Activated CD4-positive, alpha-beta T cell treated with anti-CD3 and anti-CD28 coated beads for 36 hours (primary cell): Measurements from ENCODE around the gene PIK3CG. TPM values are rescaled to one million over a fixed set of nuclear protein-coding genes. Genes with fewer than 3 reads are reported as not detected.

Experiments used
- ATAC-seq: fragments of 200-7000 bp; cut with Tn5 transposase; one replicate; pipeline ENCODE4 v1.10.0; 2021; ENCODE audit warnings: mild to moderate bottlenecking, moderate library complexity
- CTCF ChIA-PET: fragments of 350-600 bp; sonication (Branson Sonifier 250); formaldehyde crosslinking; loops from one replicate; lab custom pipeline; 2021; ENCODE audit warnings: antibody characterized with exemption; lab: Charles Lee
- POLR2A ChIA-PET: fragments of 350-600 bp; sonication (Branson Sonifier 250); formaldehyde crosslinking; loops from one replicate; lab custom pipeline; 2021; ENCODE audit warnings: antibody characterized with exemption, inconsistent platforms; lab: Charles Lee
- DNase-seq: peaks from one replicate; pipeline ENCODE4 v3.0.0-alpha.2; 2020
- H3K27ac Mint-ChIP-seq: one replicate; pipeline ENCODE4 v1.8.0; 2021; ENCODE audit warnings: mixed read lengths
- H3K27me3 Mint-ChIP-seq: one replicate; pipeline ENCODE4 v1.8.0; 2021; ENCODE audit warnings: mixed read lengths
- H3K36me3 Mint-ChIP-seq: one replicate; pipeline ENCODE4 v1.8.0; 2021; ENCODE audit warnings: low read depth, mixed read lengths
- H3K4me1 Mint-ChIP-seq: one replicate; pipeline ENCODE4 v1.8.0; 2021; ENCODE audit warnings: mixed read lengths
- H3K4me3 Mint-ChIP-seq: one replicate; pipeline ENCODE4 v1.8.0; 2021; ENCODE audit warnings: mild to moderate bottlenecking, moderate library complexity, mixed read lengths
- H3K9me3 Mint-ChIP-seq: one replicate; pipeline ENCODE4 v1.8.0; 2021; ENCODE audit warnings: low read depth, mixed read lengths
- intact Hi-C, 2 experiments: fragments of 100-400 bp; cut with DNase I in 1 of 2; cut with micrococcal nuclease in 1 of 2; formaldehyde crosslinking; loops; one replicate each; pipeline versions ENCODE4 v1.14.2 to v1.15.1; 2022 to 2024; cut with DNase I, micrococcal nuclease
- total RNA-seq, 2 experiments: library from RNA; stranded (reverse); gene quantifications; one replicate each; pipeline ENCODE4 v1.2.3, GENCODE V29; 2021

Gene PIK3CG
- total RNA-seq, 2 experiments from 2014 or later: 9.9 to 14.3 TPM

GRCh38 chr7:106870983-106871410, 5.9 kb downstream of the PIK3CG start:
- intact Hi-C loops: loop anchor here (1.0 to 10.0 kb wide), 4 partner anchors 16 to 1062 kb away; partner anchors contain the start of gene CCDC71L (in 1 of the 2)
- ChIA-PET CTCF (interaction anchor here (0.7 to 0.8 kb wide), 2 partner anchors 57 to 210 kb away, joined by 3 to 5 read pairs; partner anchors contain the start of gene CCDC71L), POLR2A (interaction anchor here (0.6 to 1.0 kb wide), 2 partner anchors 15 to 298 kb away, joined by 3 read pairs; no protein-coding TSS in a partner anchor)
- Mint-ChIP-seq H3K4me3 (no peak overlapping the region), H3K4me1 (peaks cover 72% of the 10 kb centered on the region), H3K9me3 (peaks cover 7% of the 10 kb centered on the region), H3K27ac (no peak overlapping the region), H3K27me3 (no peaks in the 10 kb centered on the region), H3K36me3 (peaks cover 76% of the 10 kb centered on the region)
- ATAC-seq (peak; percentile 82), DNase-seq (no peak)

DNA sequence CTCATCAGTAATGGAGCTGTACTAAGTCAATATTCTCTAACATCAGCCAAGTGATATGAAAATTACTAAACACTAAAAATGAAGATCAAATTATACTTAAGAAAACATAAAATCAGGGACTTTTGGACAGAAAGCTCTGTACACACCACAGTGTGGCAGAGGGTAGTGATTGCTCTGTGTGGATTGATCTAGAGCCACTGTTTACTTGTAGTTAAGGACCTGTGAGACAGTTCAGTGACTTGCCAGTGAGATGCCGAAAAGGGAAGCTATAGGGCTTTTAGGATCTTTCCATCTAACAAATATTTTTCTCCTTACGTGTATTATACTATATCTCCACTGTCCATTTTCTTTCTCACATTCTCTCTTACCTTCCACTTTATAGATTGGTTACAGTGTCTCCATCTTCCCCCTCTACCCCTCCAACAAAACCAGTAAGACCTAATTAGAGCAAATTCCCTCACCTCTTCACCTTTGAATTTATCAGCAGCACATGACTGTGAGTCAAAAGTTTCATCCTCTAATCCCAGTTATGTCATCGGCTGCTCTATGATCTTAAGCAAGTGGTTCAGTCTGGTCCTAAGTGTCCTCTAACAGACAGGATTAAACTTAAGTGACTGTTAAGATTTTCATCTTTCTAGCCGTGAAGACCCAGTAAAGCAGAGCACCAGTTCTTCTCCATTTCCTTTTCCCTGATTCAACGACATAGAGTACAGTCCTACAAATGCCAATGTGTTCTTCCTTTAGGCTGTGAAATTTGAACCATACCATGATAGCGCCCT, 6.9 kb downstream of the PIK3CG start:
- POLR2A ChIA-PET: no interaction called here
- H3K27me3 Mint-ChIP-seq: no peaks in the 10 kb centered on the region
- CTCF ChIA-PET: no interaction called here
- H3K4me3 Mint-ChIP-seq: peak overlapping the region; percentile 2
- peaks cover 79% of the 10 kb centered on the region for H3K36me3 Mint-ChIP-seq
- no peak for DNase-seq
- H3K4me1 Mint-ChIP-seq: peaks cover 66% of the 10 kb centered on the region
- intact Hi-C loops: loop anchor here (1.0 to 10.0 kb wide), 4 partner anchors 15 to 1063 kb away; partner anchors contain the start of gene CCDC71L (in 1 of the 2)
- H3K9me3 Mint-ChIP-seq: peaks cover 7% of the 10 kb centered on the region
- peak; percentile 21 for ATAC-seq
- H3K27ac Mint-ChIP-seq: peak overlapping the region; percentile 7

DNA sequence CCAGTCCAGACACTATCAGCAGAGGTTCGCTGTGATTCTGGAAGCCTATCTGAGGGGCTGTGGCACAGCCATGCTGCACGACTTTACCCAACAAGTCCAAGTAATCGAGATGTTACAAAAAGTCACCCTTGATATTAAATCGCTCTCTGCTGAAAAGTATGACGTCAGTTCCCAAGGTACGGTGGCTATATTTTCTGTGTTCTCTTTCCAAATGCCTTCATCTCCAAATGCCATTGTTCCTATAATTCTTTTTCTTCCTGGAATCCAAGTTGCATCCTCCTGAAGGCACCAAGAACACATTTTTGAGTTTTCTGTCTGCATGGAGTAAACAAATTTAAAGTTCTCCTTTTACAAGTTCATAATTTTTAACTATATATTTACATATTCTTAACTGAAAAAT, 7.7 kb downstream of the PIK3CG start:
- ChIA-PET POLR2A (no interaction called here), CTCF (no interaction called here)
- peaks cover 7% of the 10 kb centered on the region for H3K9me3 Mint-ChIP-seq
- DNase-seq (no peak), ATAC-seq (no peak)
- peaks cover 78% of the 10 kb centered on the region for H3K36me3 Mint-ChIP-seq
- no peak overlapping the region for H3K4me3 Mint-ChIP-seq
- no peaks in the 10 kb centered on the region for H3K27me3 Mint-ChIP-seq
- H3K27ac Mint-ChIP-seq: no peak overlapping the region
- H3K4me1 Mint-ChIP-seq: peaks cover 68% of the 10 kb centered on the region
- intact Hi-C loops: loop anchor here in 1 of 2 experiments (10.0 kb wide), 1 partner anchor 208 kb away; the partner anchor contains the start of gene CCDC71L

DNA sequence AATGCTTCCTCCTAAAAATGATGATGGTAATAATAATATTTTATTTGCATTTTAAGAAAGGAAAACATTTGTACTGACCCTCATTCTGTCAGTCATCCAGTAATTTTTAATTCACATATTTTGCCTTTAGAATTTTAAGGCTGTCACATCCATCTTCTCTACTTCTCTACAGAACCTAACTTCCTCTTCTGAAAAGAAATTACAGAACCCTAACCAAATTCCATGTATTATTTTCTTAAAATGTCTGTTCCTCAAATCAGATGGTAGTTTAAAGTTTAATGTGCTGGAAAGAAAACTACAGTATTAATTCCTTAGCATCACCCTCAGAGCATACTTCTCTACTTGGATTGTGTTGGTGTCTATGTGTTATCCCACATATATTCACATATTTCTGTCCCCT, 9.0 kb downstream of the PIK3CG start:
- peaks cover 70% of the 10 kb centered on the region for H3K4me1 Mint-ChIP-seq
- POLR2A ChIA-PET: no interaction called here
- no peak overlapping the region for H3K27ac Mint-ChIP-seq
- intact Hi-C loops: loop anchor here in 1 of 2 experiments (10.0 kb wide), 1 partner anchor 209 kb away; the partner anchor contains the start of gene CCDC71L
- CTCF ChIA-PET: interaction anchor here (1.2 kb wide), 1 partner anchor 43 kb away, joined by 3 read pairs; no protein-coding TSS in a partner anchor
- no peaks in the 10 kb centered on the region for H3K27me3 Mint-ChIP-seq
- no peak for ATAC-seq
- peaks cover 76% of the 10 kb centered on the region for H3K36me3 Mint-ChIP-seq
- peaks cover 4% of the 10 kb centered on the region for H3K9me3 Mint-ChIP-seq
- DNase-seq: no peak
- no peak overlapping the region for H3K4me3 Mint-ChIP-seq

- ChIA-PET POLR2A (no interaction called here), CTCF (interaction anchor here (1.2 kb wide), 1 partner anchor 41 kb away, joined by 3 read pairs; no protein-coding TSS in a partner anchor)
- Mint-ChIP-seq H3K4me3 (no peak overlapping the region), H3K27me3 (no peaks in the 10 kb centered on the region), H3K4me1 (peaks cover 66% of the 10 kb centered on the region), H3K27ac (no peak overlapping the region), H3K36me3 (peaks cover 73% of the 10 kb centered on the region), H3K9me3 (peaks cover 4% of the 10 kb centered on the region)
- intact Hi-C loops: loop anchor here in 1 of 2 experiments (10.0 kb wide), 1 partner anchor 211 kb away; the partner anchor contains the start of gene CCDC71L
- no peak for DNase-seq
- no peak for ATAC-seq
These were observed 10.4 kb downstream of the PIK3CG start for GRCh38 chr7:106875508-106875907.

GRCh38 chr7:106878748-106879439, 13.8 kb downstream of the PIK3CG start:
- H3K27me3 Mint-ChIP-seq: no peaks in the 10 kb centered on the region
- ChIA-PET CTCF (no interaction called here), POLR2A (no interaction called here)
- intact Hi-C loops: loop anchor here in 1 of 2 experiments (10.0 kb wide), 1 partner anchor 214 kb away; the partner anchor contains the start of gene CCDC71L
- peaks cover 70% of the 10 kb centered on the region for H3K36me3 Mint-ChIP-seq
- H3K9me3 Mint-ChIP-seq: peaks cover 4% of the 10 kb centered on the region
- no peak overlapping the region for H3K27ac Mint-ChIP-seq
- peaks cover 40% of the 10 kb centered on the region for H3K4me1 Mint-ChIP-seq
- DNase-seq (no peak), ATAC-seq (peak; percentile 78)
- H3K4me3 Mint-ChIP-seq: peak overlapping the region; percentile 16

GRCh38 chr7:106881984-106882383, 16.9 kb downstream of the PIK3CG start:
- no peaks in the 10 kb centered on the region for H3K9me3 Mint-ChIP-seq
- CTCF ChIA-PET: interaction anchor here (1.5 kb wide), 1 partner anchor 9 kb away, joined by 3 read pairs; no protein-coding TSS in a partner anchor
- DNase-seq (no peak), ATAC-seq (no peak)
- POLR2A ChIA-PET: no interaction called here
- peaks cover 68% of the 10 kb centered on the region for H3K36me3 Mint-ChIP-seq
- H3K27me3 Mint-ChIP-seq: no peaks in the 10 kb centered on the region
- peaks cover 36% of the 10 kb centered on the region for H3K4me1 Mint-ChIP-seq
- intact Hi-C loops: no loop called here
- no peak overlapping the region for H3K4me3 Mint-ChIP-seq
- H3K27ac Mint-ChIP-seq: no peak overlapping the region

DNA sequence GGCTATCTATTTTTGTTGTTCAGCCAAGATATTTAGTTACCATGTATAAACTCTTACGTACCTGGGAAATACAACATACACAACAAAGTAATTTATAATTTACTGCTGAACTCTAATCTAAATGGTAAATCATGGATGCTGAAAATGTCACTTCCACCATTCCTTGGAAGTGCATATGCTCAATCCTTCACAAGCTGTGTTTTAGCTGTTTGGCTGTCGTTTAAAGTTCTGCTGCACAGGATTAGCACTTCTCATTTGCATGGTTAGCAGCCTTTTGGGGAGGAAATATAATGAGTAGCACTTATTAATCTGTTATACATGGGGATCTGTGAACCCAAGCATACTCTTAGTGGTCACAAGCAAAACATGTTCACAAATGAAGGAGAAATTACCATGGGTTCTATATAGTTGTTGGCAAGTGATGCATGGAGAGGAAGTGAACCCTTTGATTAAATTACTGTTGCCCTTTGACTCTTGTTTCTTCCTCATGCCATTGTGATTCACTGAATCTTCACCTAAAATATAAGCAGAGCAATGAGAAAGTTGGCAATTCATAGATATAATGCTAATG, 18.5 kb downstream of the PIK3CG start:
- Mint-ChIP-seq H3K4me3 (no peak overlapping the region), H3K27me3 (no peaks in the 10 kb centered on the region), H3K9me3 (no peaks in the 10 kb centered on the region), H3K27ac (no peak overlapping the region), H3K4me1 (peaks cover 31% of the 10 kb centered on the region), H3K36me3 (peaks cover 68% of the 10 kb centered on the region)
- ChIA-PET POLR2A (no interaction called here), CTCF (interaction anchor here (0.6 kb wide), 1 partner anchor 104 kb away, joined by 4 read pairs; no protein-coding TSS in a partner anchor)
- DNase-seq: no peak
- no peak for ATAC-seq
- intact Hi-C loops: no loop called here

GRCh38 chr7:106885652-106886051, 20.6 kb downstream of the PIK3CG start:
- Mint-ChIP-seq H3K27me3 (no peaks in the 10 kb centered on the region), H3K27ac (no peak overlapping the region), H3K9me3 (no peaks in the 10 kb centered on the region), H3K4me1 (peaks cover 15% of the 10 kb centered on the region), H3K4me3 (no peak overlapping the region), H3K36me3 (peaks cover 60% of the 10 kb centered on the region)
- CTCF ChIA-PET: interaction anchor here (1.3 kb wide), 1 partner anchor 19 kb away, joined by 3 read pairs; no protein-coding TSS in a partner anchor
- ATAC-seq (no peak), DNase-seq (no peak)
- intact Hi-C loops: loop anchor here in 1 of 2 experiments (2.0 kb wide), 1 partner anchor 15 kb away; no protein-coding TSS in a partner anchor
- POLR2A ChIA-PET: no interaction called here

- CTCF ChIA-PET: no interaction called here
- Mint-ChIP-seq H3K36me3 (peaks cover 59% of the 10 kb centered on the region), H3K4me3 (no peak overlapping the region), H3K27ac (peak overlapping the region; percentile 2), H3K27me3 (no peaks in the 10 kb centered on the region), H3K4me1 (peaks cover 16% of the 10 kb centered on the region), H3K9me3 (no peaks in the 10 kb centered on the region)
- ATAC-seq: peak; percentile 63
- POLR2A ChIA-PET: interaction anchor here (0.5 to 0.7 kb wide), 2 partner anchors 700 to 1001 kb away, joined by 3 to 4 read pairs; no protein-coding TSS in a partner anchor
- no peak for DNase-seq
- intact Hi-C loops: loop anchor here in 1 of 2 experiments (2.0 kb wide), 1 partner anchor 17 kb away; no protein-coding TSS in a partner anchor
These were observed 22.3 kb downstream of the PIK3CG start for GRCh38 chr7:106887421-106887820.
